ENCODE results near the gene LAMB4. TPM values are rescaled to one million over a fixed set of nuclear protein-coding genes. Genes with fewer than 3 reads are reported as not detected.
A peak's percentile ranks its signal among the peaks of the same experiment; 100 is the strongest.

LAMB4 gene
- total RNA-seq, 2 experiments from 2014 or later, result 0.40 to 0.45 TPM

DNA sequence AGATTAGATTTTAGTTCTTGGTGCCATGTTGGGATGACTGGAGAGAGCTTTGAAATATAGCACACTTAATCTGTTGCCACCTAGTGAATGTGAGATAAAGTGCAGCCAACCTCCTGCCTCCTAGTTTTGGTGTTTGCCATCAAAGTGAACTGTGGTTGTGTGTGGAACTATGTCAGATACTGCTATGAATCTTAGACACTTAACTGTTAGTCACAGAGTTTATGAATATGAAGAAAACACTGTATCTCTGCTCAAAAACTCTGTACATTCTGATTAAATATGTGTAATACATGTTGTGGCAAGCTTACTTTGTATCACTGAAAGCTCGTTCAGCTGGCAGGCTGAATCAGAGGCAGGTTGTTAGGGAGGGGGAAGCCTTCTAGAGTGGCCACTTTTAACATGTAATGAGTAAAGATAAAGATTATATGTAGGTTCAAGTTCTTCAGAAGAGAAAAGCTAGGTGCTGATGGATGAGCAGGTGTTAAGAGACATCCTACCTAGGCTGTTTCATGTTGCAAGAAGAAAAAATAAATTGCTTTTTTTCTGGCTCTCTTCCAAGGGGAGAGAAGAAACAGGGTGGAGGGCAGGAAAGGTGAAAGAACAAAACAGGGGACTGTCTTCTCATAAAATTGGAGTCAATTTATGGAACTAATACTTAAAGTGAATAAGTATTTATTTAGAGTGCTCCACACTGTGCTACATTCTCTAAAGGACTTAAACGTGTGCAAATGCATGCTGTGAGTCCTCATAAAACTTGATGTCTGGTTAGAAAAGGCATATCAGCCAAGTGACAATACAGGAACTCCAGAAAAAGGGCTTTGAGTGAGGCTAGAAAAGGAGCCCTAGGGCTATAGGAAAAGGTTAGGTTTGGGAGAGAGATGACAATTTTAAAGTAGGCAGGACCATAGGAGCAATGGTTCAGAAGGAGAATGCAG, 113.1 kb downstream of the LAMB4 start:
- H3K36me3 Mint-ChIP-seq, result no peaks in the 10 kb centered on the region
- peaks cover 16% of the 10 kb centered on the region for H3K27me3 Mint-ChIP-seq
- DNase-seq, result no peak
- no peaks in the 10 kb centered on the region for H3K9me3 Mint-ChIP-seq
- H3K27ac Mint-ChIP-seq, result no peak overlapping the region
- no peak overlapping the region for H3K4me3 Mint-ChIP-seq
- H3K4me1 Mint-ChIP-seq, result no peaks in the 10 kb centered on the region

GRCh38 chr7:108015740-108016139, 114.4 kb downstream of the LAMB4 start:
- peaks cover 11% of the 10 kb centered on the region for H3K27me3 Mint-ChIP-seq
- DNase-seq, result no peak
- H3K36me3 Mint-ChIP-seq, result no peaks in the 10 kb centered on the region
- no peaks in the 10 kb centered on the region for H3K4me1 Mint-ChIP-seq
- no peak overlapping the region for H3K27ac Mint-ChIP-seq
- no peaks in the 10 kb centered on the region for H3K9me3 Mint-ChIP-seq
- H3K4me3 Mint-ChIP-seq, result no peak overlapping the region

- DNase-seq, result no peak
- Mint-ChIP-seq H3K9me3 (no peaks in the 10 kb centered on the region), H3K36me3 (no peaks in the 10 kb centered on the region), H3K27me3 (peaks cover 9% of the 10 kb centered on the region), H3K27ac (no peak overlapping the region), H3K4me1 (no peaks in the 10 kb centered on the region), H3K4me3 (no peak overlapping the region)
Observed at GRCh38 chr7:108014747-108015682, 115.1 kb downstream of the LAMB4 start.

DNA sequence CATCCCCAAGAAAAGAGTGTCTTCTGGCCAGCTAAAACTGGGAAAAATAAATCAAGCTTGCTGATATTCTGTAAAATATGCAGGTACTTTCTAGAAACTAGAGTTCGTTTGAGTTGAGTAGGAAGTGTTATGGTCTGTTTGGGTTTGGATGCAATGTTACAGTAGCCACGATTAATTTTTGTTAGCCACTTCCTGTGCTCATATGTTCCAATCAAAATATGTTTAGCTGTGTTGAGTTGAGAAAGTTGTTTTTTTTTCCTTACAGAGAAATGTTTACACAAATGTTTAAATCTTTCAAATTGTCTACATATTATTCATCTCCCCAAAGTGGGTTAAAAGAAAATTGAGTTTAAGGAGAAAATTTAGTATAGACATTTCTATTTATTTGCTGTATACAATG, 115.9 kb downstream of the LAMB4 start:
- Mint-ChIP-seq H3K27ac (no peak overlapping the region), H3K4me3 (no peak overlapping the region), H3K9me3 (no peaks in the 10 kb centered on the region), H3K27me3 (peaks cover 9% of the 10 kb centered on the region), H3K4me1 (no peaks in the 10 kb centered on the region), H3K36me3 (no peaks in the 10 kb centered on the region)
- DNase-seq, result no peak

- DNase-seq, result no peak
- Mint-ChIP-seq H3K27me3 (peaks cover 16% of the 10 kb centered on the region), H3K9me3 (no peaks in the 10 kb centered on the region), H3K36me3 (no peaks in the 10 kb centered on the region), H3K4me3 (no peak overlapping the region), H3K27ac (no peak overlapping the region), H3K4me1 (no peaks in the 10 kb centered on the region)
Observed at GRCh38 chr7:108012499-108013430, 117.4 kb downstream of the LAMB4 start.

GRCh38 chr7:108010377-108010776, 119.8 kb downstream of the LAMB4 start:
- no peaks in the 10 kb centered on the region for H3K4me1 Mint-ChIP-seq
- H3K27ac Mint-ChIP-seq, result no peak overlapping the region
- no peaks in the 10 kb centered on the region for H3K36me3 Mint-ChIP-seq
- DNase-seq, result no peak
- peaks cover 27% of the 10 kb centered on the region for H3K27me3 Mint-ChIP-seq
- H3K9me3 Mint-ChIP-seq, result no peaks in the 10 kb centered on the region
- H3K4me3 Mint-ChIP-seq, result no peak overlapping the region

DNA sequence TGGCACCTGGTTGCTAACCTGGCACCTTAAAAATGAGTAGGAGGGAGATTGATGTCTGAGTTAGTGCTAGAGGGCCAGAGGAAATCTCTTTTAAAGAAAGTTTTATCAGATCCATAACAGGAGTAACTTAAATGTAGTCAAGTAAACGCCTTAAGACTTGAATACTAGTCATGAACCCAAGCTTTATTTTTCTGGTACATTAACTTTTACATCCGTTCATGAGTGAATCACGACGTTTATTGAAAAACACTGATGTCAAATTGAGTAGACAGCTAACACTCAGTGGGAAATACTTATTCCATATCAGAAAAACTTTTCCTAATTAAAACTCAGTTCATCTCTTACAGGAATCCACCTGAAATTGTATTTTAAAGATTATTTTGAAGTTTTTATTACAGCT, 120.3 kb downstream of the LAMB4 start:
- Mint-ChIP-seq H3K27me3 (peaks cover 32% of the 10 kb centered on the region), H3K36me3 (no peaks in the 10 kb centered on the region), H3K9me3 (no peaks in the 10 kb centered on the region)

GRCh38 chr7:108008827-108009226, 121.3 kb downstream of the LAMB4 start:
- Mint-ChIP-seq H3K4me3 (no peak overlapping the region), H3K4me1 (peaks cover 5% of the 10 kb centered on the region), H3K36me3 (no peaks in the 10 kb centered on the region), H3K27me3 (peaks cover 43% of the 10 kb centered on the region), H3K27ac (no peak overlapping the region), H3K9me3 (no peaks in the 10 kb centered on the region)
- DNase-seq, result no peak

More for the DNA sequence above, 120.3 kb downstream of the LAMB4 start:
- Mint-ChIP-seq H3K27ac (no peak overlapping the region), H3K4me3 (no peak overlapping the region), H3K4me1 (no peaks in the 10 kb centered on the region)
- no peak for DNase-seq

DNA sequence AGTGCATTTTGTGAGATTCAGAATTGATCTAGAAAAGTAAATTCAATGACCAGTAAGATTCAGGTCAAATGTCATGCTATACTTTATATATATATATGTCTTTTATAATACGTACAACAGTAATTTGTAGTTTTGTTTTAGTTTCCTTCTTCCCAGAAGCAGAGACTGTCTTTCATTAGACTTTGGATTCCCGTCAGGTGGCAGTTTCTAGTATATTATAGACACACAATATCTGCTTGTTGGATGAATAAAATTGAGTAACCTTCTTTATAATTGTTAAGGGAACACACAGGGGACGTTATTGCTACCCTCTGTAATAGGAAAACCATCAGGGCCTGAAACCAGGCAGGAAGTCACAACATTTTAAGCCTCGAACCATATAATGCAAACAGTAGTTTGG, 121.9 kb downstream of the LAMB4 start:
- Mint-ChIP-seq H3K9me3 (no peaks in the 10 kb centered on the region), H3K27me3 (peaks cover 49% of the 10 kb centered on the region), H3K4me1 (peaks cover 7% of the 10 kb centered on the region), H3K27ac (no peak overlapping the region), H3K36me3 (no peaks in the 10 kb centered on the region), H3K4me3 (no peak overlapping the region)
- DNase-seq, result no peak

DNA sequence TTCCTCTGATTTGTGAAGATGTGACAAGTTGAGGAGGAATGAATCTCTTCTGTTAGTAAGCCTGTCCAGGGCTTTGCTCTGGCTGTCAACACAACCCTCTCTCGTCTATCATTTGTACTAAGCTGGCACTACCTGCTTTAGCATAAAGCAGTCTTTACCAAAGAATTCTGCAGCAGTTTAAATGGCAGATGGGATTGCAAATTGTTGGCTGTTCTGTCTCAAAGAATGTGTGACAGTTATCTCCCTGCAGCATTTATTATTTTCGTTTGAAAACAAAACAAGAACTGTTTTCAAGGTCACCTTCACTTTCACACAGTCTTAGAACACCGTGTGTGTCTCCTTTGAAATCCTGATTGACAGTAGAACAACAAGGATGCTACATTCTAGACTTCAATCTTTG, 122.4 kb downstream of the LAMB4 start:
- Mint-ChIP-seq H3K9me3 (no peaks in the 10 kb centered on the region), H3K4me3 (no peak overlapping the region), H3K4me1 (peaks cover 7% of the 10 kb centered on the region), H3K36me3 (no peaks in the 10 kb centered on the region), H3K27ac (no peak overlapping the region), H3K27me3 (peaks cover 53% of the 10 kb centered on the region)
- DNase-seq, result no peak

- H3K36me3 Mint-ChIP-seq, result no peaks in the 10 kb centered on the region
- H3K27me3 Mint-ChIP-seq, result peaks cover 57% of the 10 kb centered on the region
- H3K4me3 Mint-ChIP-seq, result no peak overlapping the region
- DNase-seq, result no peak
- no peaks in the 10 kb centered on the region for H3K9me3 Mint-ChIP-seq
- H3K27ac Mint-ChIP-seq, result no peak overlapping the region
- H3K4me1 Mint-ChIP-seq, result peaks cover 7% of the 10 kb centered on the region
Observed at GRCh38 chr7:108007261-108007660, 122.9 kb downstream of the LAMB4 start.

GRCh38 chr7:108004220-108005142, 125.7 kb downstream of the LAMB4 start:
- Mint-ChIP-seq H3K36me3 (no peaks in the 10 kb centered on the region), H3K27ac (no peak overlapping the region), H3K4me1 (peaks cover 18% of the 10 kb centered on the region), H3K9me3 (no peaks in the 10 kb centered on the region), H3K4me3 (peak overlapping the region; percentile 3), H3K27me3 (peaks cover 81% of the 10 kb centered on the region)
- no peak for DNase-seq

DNA sequence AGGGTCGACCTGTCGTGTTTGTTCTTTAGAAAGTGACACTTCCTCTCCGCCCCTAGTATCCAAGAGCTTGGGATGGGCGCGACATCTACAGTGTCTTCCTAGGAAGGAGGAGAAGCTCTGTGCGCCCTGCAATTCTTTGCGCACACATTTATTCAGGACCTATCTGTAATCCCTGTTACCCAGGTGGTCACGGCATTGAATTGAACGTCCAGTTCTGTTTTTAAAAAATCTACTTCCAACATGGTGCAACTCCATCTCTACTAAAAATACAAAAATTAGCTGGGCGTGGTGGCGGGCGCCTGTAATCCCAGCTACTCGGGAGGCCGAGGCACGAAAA, 126.6 kb downstream of the LAMB4 start:
- H3K27me3 Mint-ChIP-seq, result peaks cover 84% of the 10 kb centered on the region
- no peaks in the 10 kb centered on the region for H3K36me3 Mint-ChIP-seq
- DNase-seq, result no peak
- H3K4me3 Mint-ChIP-seq, result peak overlapping the region; percentile 20
- no peak overlapping the region for H3K27ac Mint-ChIP-seq
- H3K4me1 Mint-ChIP-seq, result peaks cover 20% of the 10 kb centered on the region
- H3K9me3 Mint-ChIP-seq, result no peaks in the 10 kb centered on the region
